ENCODE data around the gene CAMK2D.
"Not testable (repeated sequence)": the region's sequence is repeated elsewhere in the genome, so short reads cannot be mapped to it uniquely, and the experiment has no call there.

CAMK2D gene

DNA sequence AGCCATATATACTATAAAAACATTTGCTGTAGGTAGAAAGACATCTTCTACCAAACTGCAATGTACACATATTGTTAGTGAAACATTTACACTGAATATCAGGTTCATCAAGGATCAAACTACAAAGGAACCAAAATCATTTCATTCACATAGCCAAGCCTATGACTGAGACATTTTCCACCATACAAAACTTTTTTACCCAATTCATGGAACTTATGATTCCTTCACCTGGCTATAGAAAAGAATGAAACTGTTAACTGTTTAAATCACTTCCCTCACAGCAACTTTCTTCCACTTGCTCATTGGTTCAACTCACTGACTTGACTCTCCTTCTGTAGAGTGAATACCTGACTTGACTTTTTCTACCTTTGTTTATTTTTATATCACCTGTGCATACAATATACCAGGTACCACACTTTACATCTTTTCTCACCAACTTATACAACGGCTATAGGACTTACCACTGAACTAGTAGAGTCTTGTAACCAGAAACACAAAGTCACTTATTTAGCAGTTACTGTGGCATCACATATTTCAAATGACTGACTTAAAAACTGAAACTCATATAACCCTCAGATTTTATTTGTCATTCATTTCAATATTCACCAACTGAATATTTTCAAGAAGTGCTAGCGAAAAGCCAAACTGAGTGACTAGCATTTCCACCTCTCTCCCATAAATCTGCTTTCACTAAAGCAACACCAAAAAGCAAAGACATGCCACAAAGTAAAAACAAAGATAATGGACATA lies 30.9 kb downstream of the CAMK2D start:
- Mint-ChIP-seq H3K27me3 (no peaks in the 10 kb centered on the region), H3K9me3 (no peaks in the 10 kb centered on the region), H3K27ac (peak overlapping the region; percentile 89), H3K36me3 (ENCODE audit: low read depth) (peaks cover 55% of the 10 kb centered on the region), H3K4me1 (ENCODE audit: low read depth) (peaks cover 96% of the 10 kb centered on the region), H3K4me3 (peak overlapping the region; percentile 58)

DNA sequence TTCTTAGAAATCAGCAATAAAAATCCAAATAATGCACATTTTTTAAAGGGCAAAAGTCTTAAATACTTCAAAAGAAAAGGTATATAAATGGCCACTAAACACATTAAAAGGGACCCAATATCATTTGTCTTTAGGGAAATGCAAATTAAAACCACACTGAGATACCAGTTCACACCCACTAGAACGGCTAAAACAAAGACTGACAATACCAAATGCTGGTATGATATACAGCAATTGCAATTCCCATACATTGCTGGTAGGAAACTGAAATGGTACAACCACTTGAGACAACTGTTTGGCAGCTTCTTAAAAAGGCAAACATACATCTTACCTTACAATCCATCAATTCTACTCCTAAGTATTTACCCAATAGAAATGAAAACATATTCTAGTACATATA lies 33.7 kb downstream of the CAMK2D start:
- Mint-ChIP-seq H3K4me3 (no peak overlapping the region), H3K9me3 (no peaks in the 10 kb centered on the region), H3K27me3 (no peaks in the 10 kb centered on the region), H3K27ac (no peak overlapping the region), H3K36me3 (ENCODE audit: low read depth) (peaks cover 32% of the 10 kb centered on the region), H3K4me1 (ENCODE audit: low read depth) (peaks cover 68% of the 10 kb centered on the region)

DNA sequence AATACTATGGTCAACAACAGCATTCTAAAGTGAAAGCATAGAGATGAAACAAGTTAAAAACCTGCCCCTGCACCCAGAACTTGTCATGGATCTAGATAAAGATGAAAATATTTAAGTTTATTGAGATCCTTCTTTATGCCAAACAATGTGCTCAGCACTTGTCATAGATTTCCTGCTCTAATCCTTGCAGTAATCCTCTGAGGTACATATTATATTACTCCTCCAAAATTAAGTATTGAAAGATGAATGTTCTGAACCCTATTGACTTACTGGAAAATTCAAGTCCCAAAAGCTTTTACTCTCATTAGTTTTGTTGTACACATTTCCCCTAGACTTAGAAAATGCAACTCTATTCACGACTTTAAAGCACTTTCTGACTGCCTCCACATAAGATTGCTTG lies 35.6 kb downstream of the CAMK2D start:
- Mint-ChIP-seq H3K27ac (no peak overlapping the region), H3K27me3 (no peaks in the 10 kb centered on the region), H3K4me1 (ENCODE audit: low read depth) (peaks cover 65% of the 10 kb centered on the region), H3K9me3 (no peaks in the 10 kb centered on the region), H3K36me3 (ENCODE audit: low read depth) (peaks cover 38% of the 10 kb centered on the region), H3K4me3 (peak overlapping the region; percentile 4)

DNA sequence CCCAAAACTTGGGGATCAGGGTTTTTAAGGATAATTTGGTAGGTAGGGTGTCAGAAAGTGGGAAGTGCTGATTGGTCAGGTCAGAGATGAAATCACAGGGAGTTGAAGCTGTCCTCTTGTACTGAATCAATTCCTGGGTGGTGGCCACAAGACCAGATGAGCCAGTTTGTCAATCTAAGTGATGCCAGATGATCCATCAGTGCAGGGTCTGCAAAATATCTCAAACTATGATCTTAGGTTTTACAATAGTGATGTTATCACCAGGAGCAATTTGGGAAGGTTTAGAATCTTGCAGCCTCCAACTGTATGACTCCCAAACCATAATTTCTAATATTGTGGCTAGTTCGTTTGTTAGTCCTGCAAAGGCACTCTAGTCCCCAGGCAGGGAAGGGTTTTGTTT lies 43.3 kb downstream of the CAMK2D start:
- Mint-ChIP-seq H3K36me3 (ENCODE audit: low read depth) (peaks cover 45% of the 10 kb centered on the region), H3K27me3 (no peaks in the 10 kb centered on the region), H3K27ac (no peak overlapping the region), H3K9me3 (no peaks in the 10 kb centered on the region), H3K4me3 (no peak overlapping the region), H3K4me1 (ENCODE audit: low read depth) (peaks cover 31% of the 10 kb centered on the region)

DNA sequence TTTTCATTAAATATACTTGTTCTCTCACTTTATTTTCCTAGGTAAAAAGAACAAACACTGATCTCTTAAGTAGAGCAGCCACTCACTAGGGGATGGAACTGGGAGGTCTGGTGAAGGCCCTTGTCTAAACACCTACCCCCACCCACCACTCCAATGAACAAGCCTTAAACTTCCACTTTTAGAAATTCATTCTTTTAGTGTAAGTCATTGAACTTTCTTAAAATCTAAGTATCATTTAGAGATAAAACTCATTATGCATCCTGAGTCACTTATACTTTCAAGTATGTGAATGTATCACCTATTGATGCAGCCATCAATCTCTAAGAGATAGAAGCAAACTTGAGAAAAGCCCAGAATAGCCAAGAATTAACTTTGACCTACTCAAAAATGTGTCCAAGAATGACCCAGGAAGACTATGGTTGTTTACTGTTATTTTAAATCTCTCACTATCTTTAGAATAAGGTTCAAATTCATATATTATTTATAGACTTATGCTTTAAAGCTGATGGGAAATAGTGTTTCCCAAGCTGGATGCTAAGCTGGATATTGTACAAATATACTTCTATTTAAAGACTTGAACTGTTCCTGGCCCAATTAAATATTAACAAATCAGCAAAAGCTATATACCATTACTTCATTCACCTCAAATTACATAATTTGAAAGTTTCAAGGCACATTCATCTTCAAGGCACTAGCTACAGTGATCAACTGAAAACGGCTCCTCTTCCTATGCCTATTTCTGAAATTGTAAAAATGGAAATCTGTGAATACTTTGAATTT lies 49.5 kb downstream of the CAMK2D start:
- Mint-ChIP-seq H3K27me3 (no peaks in the 10 kb centered on the region), H3K27ac (no peak overlapping the region), H3K4me1 (ENCODE audit: low read depth) (peaks cover 40% of the 10 kb centered on the region), H3K36me3 (ENCODE audit: low read depth) (peaks cover 43% of the 10 kb centered on the region), H3K4me3 (no peak overlapping the region), H3K9me3 (no peaks in the 10 kb centered on the region)

DNA sequence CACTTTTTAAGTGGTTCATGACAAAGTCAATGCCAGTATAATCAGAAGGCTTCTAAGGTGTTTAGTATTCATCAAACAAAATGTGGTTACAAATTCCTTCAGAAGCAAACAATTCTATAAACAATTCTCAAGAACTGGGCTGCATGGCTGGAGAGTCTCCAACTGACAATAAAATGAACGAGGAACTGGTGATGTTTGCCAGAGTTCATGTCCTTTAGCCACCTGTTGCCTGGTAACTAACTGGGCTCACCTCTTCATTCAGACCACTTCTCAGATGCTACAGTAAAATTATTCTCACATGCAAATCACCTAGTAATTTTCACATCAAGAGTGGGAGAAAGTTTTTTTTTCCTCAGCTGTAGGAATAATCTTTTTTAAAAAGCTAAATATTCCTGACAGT lies 53.3 kb downstream of the CAMK2D start:
- Mint-ChIP-seq H3K9me3 (no peaks in the 10 kb centered on the region), H3K27ac (no peak overlapping the region), H3K27me3 (no peaks in the 10 kb centered on the region), H3K4me3 (no peak overlapping the region), H3K4me1 (ENCODE audit: low read depth) (peaks cover 60% of the 10 kb centered on the region), H3K36me3 (ENCODE audit: low read depth) (peaks cover 46% of the 10 kb centered on the region)

DNA sequence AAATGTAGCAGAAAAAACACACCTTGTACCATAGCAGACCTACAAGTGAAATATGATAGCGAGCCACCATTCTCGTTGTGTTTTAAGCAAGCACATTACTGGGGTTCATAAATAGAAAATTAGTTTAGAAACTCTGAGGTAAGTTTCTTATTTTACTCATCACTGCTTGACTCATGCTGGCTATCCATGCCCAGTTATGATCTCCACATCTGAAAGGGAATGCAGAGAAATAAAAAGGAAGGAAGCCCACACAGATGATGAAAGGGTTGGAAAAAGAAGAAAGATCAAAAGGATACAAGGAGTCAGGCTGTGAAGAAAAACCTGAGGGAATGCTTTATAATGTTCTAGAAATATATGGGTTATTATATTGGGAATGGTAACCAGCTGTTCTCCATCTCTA lies 54.5 kb downstream of the CAMK2D start:
- H3K27ac Mint-ChIP-seq = no peak overlapping the region
- H3K9me3 Mint-ChIP-seq = no peaks in the 10 kb centered on the region
- no peaks in the 10 kb centered on the region for H3K27me3 Mint-ChIP-seq
- H3K36me3 Mint-ChIP-seq (ENCODE audit: low read depth) = peaks cover 55% of the 10 kb centered on the region
- H3K4me3 Mint-ChIP-seq = no peak overlapping the region
- peaks cover 58% of the 10 kb centered on the region for H3K4me1 Mint-ChIP-seq (ENCODE audit: low read depth)

DNA sequence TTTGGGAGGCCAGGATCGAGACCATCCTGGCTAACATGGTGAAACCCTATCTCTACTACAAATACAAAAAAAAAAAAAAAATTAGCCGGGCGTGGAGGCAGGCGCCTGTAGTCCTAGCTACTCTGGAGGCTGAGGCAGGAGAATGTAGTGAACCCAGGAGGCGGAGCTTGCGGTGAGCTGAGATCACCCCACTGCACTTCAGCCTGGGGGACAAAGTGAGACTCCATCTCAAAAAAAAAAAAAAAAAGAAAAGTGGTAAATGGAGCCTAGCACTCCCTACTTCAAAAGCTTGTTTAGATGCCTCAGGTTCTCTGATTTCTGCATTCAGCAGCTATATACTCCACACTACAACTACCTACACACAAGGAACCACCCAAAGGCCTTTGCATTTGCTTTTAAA lies 56.4 kb downstream of the CAMK2D start:
- peaks cover 64% of the 10 kb centered on the region for H3K36me3 Mint-ChIP-seq (ENCODE audit: low read depth)
- H3K9me3 Mint-ChIP-seq, H3K4me3 Mint-ChIP-seq, H3K27me3 Mint-ChIP-seq, H3K27ac Mint-ChIP-seq: not testable (repeated sequence)
- H3K4me1 Mint-ChIP-seq (ENCODE audit: low read depth) = peaks cover 73% of the 10 kb centered on the region

DNA sequence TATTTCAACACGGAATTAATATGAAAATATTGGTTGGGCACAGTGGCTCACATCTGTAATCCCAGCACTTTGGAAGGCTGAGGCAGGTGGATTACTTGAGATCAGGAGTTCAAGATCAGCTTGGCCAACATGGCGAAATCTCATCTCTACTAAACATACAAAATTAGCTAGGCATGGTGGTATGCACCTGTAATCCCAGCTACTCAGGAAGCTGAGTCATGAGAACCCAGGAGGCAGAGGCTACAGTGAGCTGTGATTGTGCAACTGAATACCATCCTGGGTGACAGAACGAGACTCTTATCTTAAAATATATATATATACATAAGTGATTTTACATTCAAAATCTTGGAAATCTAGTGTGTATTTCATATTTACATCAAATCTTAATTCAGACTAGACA lies 58.9 kb downstream of the CAMK2D start:
- H3K36me3 Mint-ChIP-seq (ENCODE audit: low read depth) = peaks cover 61% of the 10 kb centered on the region
- H3K4me3 Mint-ChIP-seq, H3K27me3 Mint-ChIP-seq, H3K9me3 Mint-ChIP-seq, H3K27ac Mint-ChIP-seq: not testable (repeated sequence)
- peaks cover 70% of the 10 kb centered on the region for H3K4me1 Mint-ChIP-seq (ENCODE audit: low read depth)

DNA sequence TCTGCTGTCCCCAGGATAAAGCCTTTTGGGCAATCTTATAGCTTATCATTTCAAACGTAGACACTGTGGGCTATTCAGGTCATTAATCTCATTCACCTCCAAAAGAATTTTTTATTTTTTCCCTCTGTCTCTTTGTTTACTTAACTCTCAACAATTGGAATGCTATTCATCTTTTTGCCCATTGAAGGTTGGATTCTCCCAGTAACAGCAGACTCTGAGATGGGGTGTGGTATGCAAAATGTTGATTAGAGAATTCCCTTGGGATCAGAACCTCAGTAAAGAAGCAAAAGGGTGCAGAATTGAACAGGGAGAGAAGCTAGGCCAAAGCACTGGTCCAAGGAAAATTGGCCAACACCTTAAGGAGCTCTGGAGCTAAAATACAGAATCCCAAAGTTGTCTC lies 60.4 kb downstream of the CAMK2D start:
- Mint-ChIP-seq H3K4me3 (no peak overlapping the region), H3K27me3 (no peaks in the 10 kb centered on the region), H3K9me3 (peaks cover 3% of the 10 kb centered on the region), H3K4me1 (ENCODE audit: low read depth) (peaks cover 56% of the 10 kb centered on the region), H3K36me3 (ENCODE audit: low read depth) (peaks cover 52% of the 10 kb centered on the region), H3K27ac (no peak overlapping the region)

DNA sequence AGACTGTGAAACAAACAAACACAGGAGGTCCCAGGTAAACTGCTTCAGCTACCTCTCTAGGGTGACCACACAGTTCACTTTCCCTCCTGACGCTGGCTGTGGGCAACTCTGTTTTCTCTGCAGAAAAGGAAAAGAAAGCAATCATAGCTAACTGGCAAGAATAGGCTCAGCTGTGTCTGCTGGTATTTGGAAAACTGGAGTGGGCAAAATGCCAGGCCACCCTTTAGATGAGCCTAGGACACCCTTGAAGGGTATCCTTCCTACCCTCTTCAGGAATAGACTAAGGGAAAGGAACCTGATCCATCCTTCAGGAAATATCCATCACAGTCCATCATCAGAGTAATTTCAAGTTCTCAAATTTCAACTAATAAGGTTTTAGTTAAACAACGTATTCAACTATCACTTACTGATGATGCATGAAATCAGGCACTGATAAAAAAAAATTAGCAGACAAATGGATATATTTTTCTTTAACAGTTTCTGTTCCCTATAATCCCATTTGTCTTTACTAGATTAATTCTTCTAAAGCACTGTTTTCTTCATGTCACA lies 60.9 kb downstream of the CAMK2D start:
- peak overlapping the region; percentile 29 for H3K27ac Mint-ChIP-seq
- H3K4me3 Mint-ChIP-seq = no peak overlapping the region
- peaks cover 52% of the 10 kb centered on the region for H3K36me3 Mint-ChIP-seq (ENCODE audit: low read depth)
- H3K27me3 Mint-ChIP-seq = no peaks in the 10 kb centered on the region
- H3K9me3 Mint-ChIP-seq = peaks cover 3% of the 10 kb centered on the region
- H3K4me1 Mint-ChIP-seq (ENCODE audit: low read depth) = peaks cover 51% of the 10 kb centered on the region

DNA sequence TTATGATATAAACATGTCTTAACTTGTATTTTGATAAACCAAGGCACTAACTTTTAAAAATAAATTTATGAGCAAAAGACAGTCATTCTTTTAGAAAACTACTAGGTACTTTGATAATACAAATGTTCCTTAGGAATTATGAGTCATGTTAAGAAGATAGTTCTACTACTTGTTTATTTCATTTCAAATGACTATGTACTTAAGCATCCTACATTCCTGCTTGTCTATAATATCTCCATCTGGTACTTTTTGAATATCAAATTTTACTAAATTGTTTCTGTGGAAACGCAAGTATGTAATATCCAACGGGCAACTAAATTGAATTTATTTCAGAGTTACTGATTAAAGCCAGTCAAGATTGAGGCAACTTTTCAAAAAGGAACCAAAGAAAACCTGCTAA lies 61.8 kb downstream of the CAMK2D start:
- Mint-ChIP-seq H3K9me3 (peaks cover 3% of the 10 kb centered on the region), H3K4me3 (no peak overlapping the region)

DNA sequence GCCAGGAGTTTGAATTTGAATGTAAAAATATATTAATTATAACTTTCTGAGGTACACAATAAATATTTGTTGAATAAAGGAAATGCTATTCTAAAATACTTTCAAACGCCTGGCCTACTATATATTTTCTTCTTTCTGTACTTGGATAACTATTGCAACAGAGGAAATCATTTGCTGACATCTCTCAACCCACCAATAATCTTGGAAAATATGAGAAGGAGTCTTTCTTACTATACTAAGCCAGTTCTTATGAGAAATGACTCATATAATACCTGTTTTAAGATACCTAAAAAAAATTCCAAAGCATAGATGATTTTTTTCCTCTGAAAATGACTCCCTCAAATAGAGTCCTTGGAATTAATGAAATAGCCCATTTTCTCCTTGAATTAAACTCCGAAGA lies 64.1 kb downstream of the CAMK2D start:
- Mint-ChIP-seq H3K4me3 (no peak overlapping the region), H3K9me3 (peaks cover 3% of the 10 kb centered on the region), H3K27ac (no peak overlapping the region), H3K36me3 (ENCODE audit: low read depth) (peaks cover 27% of the 10 kb centered on the region), H3K27me3 (no peaks in the 10 kb centered on the region), H3K4me1 (ENCODE audit: low read depth) (peaks cover 42% of the 10 kb centered on the region)

More for the DNA sequence above, 61.8 kb downstream of the CAMK2D start:
- Mint-ChIP-seq H3K4me1 (ENCODE audit: low read depth) (peaks cover 45% of the 10 kb centered on the region), H3K36me3 (ENCODE audit: low read depth) (peaks cover 48% of the 10 kb centered on the region), H3K27me3 (no peaks in the 10 kb centered on the region), H3K27ac (peak overlapping the region; percentile 49)

DNA sequence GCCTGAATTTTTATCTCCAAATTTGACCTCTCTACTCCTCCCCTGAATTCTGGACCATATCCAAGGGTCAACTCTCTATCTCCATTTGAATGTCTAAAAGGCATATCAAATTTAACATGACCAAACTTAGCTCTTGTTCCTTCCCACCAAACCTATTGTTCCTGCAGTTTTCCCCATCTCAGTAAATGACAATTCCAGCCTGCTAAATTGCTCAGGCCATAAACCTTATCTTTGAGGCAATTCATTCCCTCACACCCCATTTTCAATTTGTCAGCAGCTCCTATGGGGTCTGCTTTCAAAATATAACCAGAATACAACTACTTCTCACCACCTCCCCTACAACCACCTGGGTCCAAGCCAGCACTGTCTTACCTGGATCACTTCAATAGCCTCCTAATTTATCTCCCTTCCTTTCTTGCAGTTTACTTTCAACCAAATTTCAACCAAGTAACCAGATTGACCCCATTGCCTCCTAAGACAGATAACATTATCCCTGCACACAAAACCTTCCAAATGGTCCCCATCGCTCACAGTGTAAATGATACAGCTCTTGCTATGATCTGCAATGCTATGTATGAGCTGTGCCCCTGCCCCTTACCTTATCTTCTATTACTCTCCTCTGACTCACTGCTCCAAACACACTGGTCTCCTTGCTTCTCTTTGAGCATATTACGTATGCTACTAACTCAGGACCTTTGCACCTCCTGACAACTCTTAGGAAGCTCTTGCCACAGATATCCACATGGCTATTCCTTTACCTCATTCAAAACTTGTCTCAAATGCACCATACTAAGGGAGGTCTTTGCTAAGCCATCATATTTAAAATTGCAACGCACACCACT lies 66.0 kb downstream of the CAMK2D start:
- Mint-ChIP-seq H3K4me1 (ENCODE audit: low read depth) (peaks cover 41% of the 10 kb centered on the region), H3K36me3 (ENCODE audit: low read depth) (peaks cover 24% of the 10 kb centered on the region), H3K27ac (no peak overlapping the region), H3K27me3 (no peaks in the 10 kb centered on the region), H3K9me3 (no peaks in the 10 kb centered on the region), H3K4me3 (no peak overlapping the region)

DNA sequence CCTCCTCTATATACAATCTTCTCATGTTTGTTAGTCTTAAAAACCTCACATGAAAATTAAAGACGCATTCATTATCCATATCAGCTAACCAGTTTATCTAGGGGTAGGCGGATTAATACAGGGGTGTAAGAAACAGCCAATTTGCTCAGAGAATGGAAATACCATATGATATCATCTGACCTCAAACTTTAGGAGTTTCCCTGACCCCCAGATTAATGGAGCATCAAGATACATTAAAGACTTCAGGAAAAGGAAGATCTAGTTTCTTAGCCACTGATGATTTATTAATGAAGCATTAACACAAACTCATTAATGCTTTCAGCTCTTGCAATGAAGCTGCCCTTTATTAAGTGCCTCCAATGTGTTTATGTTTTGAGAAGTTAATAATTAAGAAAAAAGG lies 67.5 kb downstream of the CAMK2D start:
- Mint-ChIP-seq H3K36me3 (ENCODE audit: low read depth) (peaks cover 30% of the 10 kb centered on the region), H3K4me1 (ENCODE audit: low read depth) (peaks cover 40% of the 10 kb centered on the region), H3K27ac (no peak overlapping the region), H3K9me3 (no peaks in the 10 kb centered on the region), H3K4me3 (no peak overlapping the region), H3K27me3 (no peaks in the 10 kb centered on the region)

All from stimulated activated naive CD8-positive, alpha-beta T cell treated with anti-CD3 and anti-CD28 coated beads, Interleukin-15, Interleukin-2, amounts not matched to agents 100 ng/mL and 50 ng/mL, for 24 hours (primary cell).